ENCODE measurements around the gene PPP1R3F.
A peak's percentile ranks its signal among the peaks of the same experiment; 100 is the strongest.

Gene PPP1R3F

GRCh38 chrX:49233176-49233575 is 36.4 kb upstream of the PPP1R3F start, which contains the start of gene CACNA1F:
TSS of gene CACNA1F (minus strand) at chrX:49233340. CDS start at chrX:49233309, 31 bp downstream.
- H3K36me3 ChIP-seq (ENCODE audit: insufficient read depth, low read length): no peaks in the 10 kb centered on the region
- no peaks in the 10 kb centered on the region for H3K9me3 ChIP-seq (ENCODE audit: insufficient read depth, low read length, severe bottlenecking)
- H3K27ac ChIP-seq (ENCODE audit: low read length): no peak within 1 kb of the TSS
- H4K20me1 ChIP-seq (ENCODE audit: insufficient read depth, low read length): no peaks in the 10 kb centered on the region
- H2AFZ ChIP-seq (ENCODE audit: low read depth, low read length): no peak within 1 kb of the TSS
- DNase-seq (no peak), ATAC-seq (ENCODE audit: insufficient read depth, low read depth) (no peak)
- no peak within 1 kb of the TSS for H3K9ac ChIP-seq (ENCODE audit: low read depth, low read length)
- no peak within 1 kb of the TSS for H3K4me2 ChIP-seq (ENCODE audit: insufficient read depth, low read length)
- no peaks in the 10 kb centered on the region for H3K27me3 ChIP-seq (ENCODE audit: insufficient read depth, low read length, poor library complexity)
- peaks cover 12% of the 10 kb centered on the region for H3K79me2 ChIP-seq (ENCODE audit: insufficient read depth, low read length)
- H3K4me3 ChIP-seq (ENCODE audit: low read depth in 1 of 2, low read length in 2 of 2): no peak within 1 kb of the TSS
- peaks cover 20% of the 10 kb centered on the region for H3K4me1 ChIP-seq (ENCODE audit: insufficient read depth, low read length)
- TF ChIP-seq EZH2 (IDR thresholded peaks at IDR 0.05; ENCODE audit: borderline replicate concordance, low read depth, low read length, severe bottlenecking) (no peak), CTCF (IDR thresholded peaks at IDR 0.05; ENCODE audit: borderline replicate concordance, extremely low read depth, low read length, poor library complexity, severe bottlenecking) (no peak)

GRCh38 chrX:49233887-49234555 is 35.6 kb upstream of the PPP1R3F start:
- TF ChIP-seq EZH2 (IDR thresholded peaks at IDR 0.05; ENCODE audit: borderline replicate concordance, low read depth, low read length, severe bottlenecking) (no peak), CTCF (IDR thresholded peaks at IDR 0.05; ENCODE audit: borderline replicate concordance, extremely low read depth, low read length, poor library complexity, severe bottlenecking) (no peak)
- Histone ChIP-seq H3K79me2 (ENCODE audit: insufficient read depth, low read length) (peaks cover 12% of the 10 kb centered on the region), H3K4me1 (ENCODE audit: insufficient read depth, low read length) (peaks cover 20% of the 10 kb centered on the region), H3K4me2 (ENCODE audit: insufficient read depth, low read length) (no peak overlapping the region), H3K27ac (ENCODE audit: low read length) (no peak overlapping the region), H4K20me1 (ENCODE audit: insufficient read depth, low read length) (no peaks in the 10 kb centered on the region), H3K9ac (ENCODE audit: low read depth, low read length) (no peak overlapping the region), H3K4me3 (ENCODE audit: low read depth in 1 of 2, low read length in 2 of 2) (no peak overlapping the region), H2AFZ (ENCODE audit: low read depth, low read length) (no peak overlapping the region), H3K9me3 (ENCODE audit: insufficient read depth, low read length, severe bottlenecking) (no peaks in the 10 kb centered on the region), H3K36me3 (ENCODE audit: insufficient read depth, low read length) (no peaks in the 10 kb centered on the region), H3K27me3 (ENCODE audit: insufficient read depth, low read length, poor library complexity) (no peaks in the 10 kb centered on the region)
- DNase-seq: no peak
- no peak for ATAC-seq (ENCODE audit: insufficient read depth, low read depth)

- H3K9me3 ChIP-seq (ENCODE audit: insufficient read depth, low read length, severe bottlenecking): no peaks in the 10 kb centered on the region
- H3K4me2 ChIP-seq (ENCODE audit: insufficient read depth, low read length): peak overlapping the region; percentile 79; the same call in 1 of the 2 replicates
Measured at GRCh38 chrX:49237060-49237459, 32.5 kb upstream of the PPP1R3F start.

More at GRCh38 chrX:49237060-49237459, 32.5 kb upstream of the PPP1R3F start:
- H3K36me3 ChIP-seq (ENCODE audit: insufficient read depth, low read length): no peaks in the 10 kb centered on the region
- H3K27me3 ChIP-seq (ENCODE audit: insufficient read depth, low read length, poor library complexity): no peaks in the 10 kb centered on the region
- H3K4me1 ChIP-seq (ENCODE audit: insufficient read depth, low read length): peaks cover 20% of the 10 kb centered on the region
- no peak overlapping the region; a peak in 1 of 4 replicates for H3K4me3 ChIP-seq (ENCODE audit: low read depth in 1 of 2, low read length in 2 of 2)
- H3K79me2 ChIP-seq (ENCODE audit: insufficient read depth, low read length): peaks cover 12% of the 10 kb centered on the region
- peak overlapping the region; percentile 74; the same call in 1 of the 2 replicates for H3K9ac ChIP-seq (ENCODE audit: low read depth, low read length)
- no peak for ATAC-seq (ENCODE audit: insufficient read depth, low read depth)
- no peak overlapping the region for H2AFZ ChIP-seq (ENCODE audit: low read depth, low read length)
- TF ChIP-seq CTCF (IDR thresholded peaks at IDR 0.05; ENCODE audit: borderline replicate concordance, extremely low read depth, low read length, poor library complexity, severe bottlenecking): no peak
- H4K20me1 ChIP-seq (ENCODE audit: insufficient read depth, low read length): no peaks in the 10 kb centered on the region
- no peak for DNase-seq
- H3K27ac ChIP-seq (ENCODE audit: low read length): no peak overlapping the region
